HepG2 (cell line): ENCODE measurements around the gene NAA38. TPM values are rescaled to one million over a fixed set of nuclear protein-coding genes. Genes with fewer than 3 reads are reported as not detected.

ENCODE experiments used
- CREB1 ChIP-seq, 2 experiments: fragments of 450-650 bp in 1 of 2; IDR thresholded peaks; 2 replicates each; pipeline ENCODE4 v1.6.1; 2016 to 2017; ENCODE audit warnings: control low read depth in 1 of 2, mild to moderate bottlenecking in 1 of 2, missing compliant biosample characterization in 1 of 2, missing genetic modification characterization in 1 of 2
- IKZF5 ChIP-seq: IDR thresholded peaks from 2 replicates; pipeline ENCODE4 v1.6.1; 2018; ENCODE audit warnings: missing genetic modification reagents, mild to moderate bottlenecking, missing compliant biosample characterization
- JDP2 ChIP-seq: sonication (generic); formaldehyde crosslinking; IDR thresholded peaks from 2 replicates; pipeline ENCODE4 v1.8.1; 2022; ENCODE audit warnings: missing genetic modification reagents, borderline replicate concordance
- NFAT5 ChIP-seq: sonication (generic); formaldehyde crosslinking; IDR thresholded peaks from 2 replicates; pipeline ENCODE4 v1.4.0; 2020; ENCODE audit warnings: missing genetic modification reagents
- NRL ChIP-seq: sonication (generic); formaldehyde crosslinking; IDR thresholded peaks from 2 replicates; pipeline ENCODE4 v1.5.0; 2020; ENCODE audit warnings: missing genetic modification reagents, mild to moderate bottlenecking, moderate library complexity, borderline replicate concordance
- PRDM10 ChIP-seq: sonication (generic); formaldehyde crosslinking; IDR thresholded peaks from 2 replicates; pipeline ENCODE4 v1.4.0; 2020; ENCODE audit warnings: low read depth, missing genetic modification reagents
- RFX5 ChIP-seq: IDR thresholded peaks from 2 replicates; pipeline ENCODE4 v1.6.1; 2011; ENCODE audit warnings: low read depth, low read length, improper control_type of control experiment
- RNF2 ChIP-seq: fragments of 450-650 bp; conservative IDR thresholded peaks from 2 replicates; pipeline ENCODE4 v1.6.1; 2016; ENCODE audit warnings: low read depth
- SETDB1 ChIP-seq: sonication (generic); formaldehyde crosslinking; IDR thresholded peaks from 2 replicates; pipeline ENCODE4 v1.5.1; 2020; ENCODE audit warnings: missing genetic modification reagents, mild to moderate bottlenecking, borderline replicate concordance
- SNRNP70 ChIP-seq: fragments of 200-400 bp; formaldehyde crosslinking; IDR thresholded peaks from 2 replicates; pipeline ENCODE4 v1.6.1; 2017; ENCODE audit warnings: mild to moderate bottlenecking, low read depth, low read length, moderate library complexity
- SUZ12 ChIP-seq: fragments of 150-350 bp; IDR thresholded peaks from 2 replicates; pipeline ENCODE4 v1.6.1; 2014; ENCODE audit warnings: low read depth, low read length
- TOE1 ChIP-seq: sonication (generic); formaldehyde crosslinking; IDR thresholded peaks from 2 replicates; pipeline ENCODE4 v1.4.0; 2020; ENCODE audit warnings: mild to moderate bottlenecking, missing genetic modification reagents
- ZBTB42 ChIP-seq: sonication (generic); formaldehyde crosslinking; IDR thresholded peaks from 2 replicates; pipeline ENCODE4 v1.5.0; 2020; ENCODE audit warnings: mild to moderate bottlenecking, missing genetic modification reagents
- ZNF460 ChIP-seq: sonication (generic); formaldehyde crosslinking; IDR thresholded peaks from 2 replicates; pipeline ENCODE4 v1.5.1; 2020; ENCODE audit warnings: missing genetic modification reagents, mild to moderate bottlenecking, borderline replicate concordance
- ZNF674 ChIP-seq: sonication (generic); formaldehyde crosslinking; IDR thresholded peaks from 2 replicates; pipeline ENCODE4 v1.5.0; 2020; ENCODE audit warnings: low read depth, mild to moderate bottlenecking, missing genetic modification reagents
- ZNF773 ChIP-seq: sonication (generic); formaldehyde crosslinking; IDR thresholded peaks from 2 replicates; pipeline ENCODE4 v1.4.0; 2020; ENCODE audit warnings: missing genetic modification reagents, borderline replicate concordance
- polyA plus RNA-seq, 8 experiments: library from polyadenylated mRNA; depleted of rRNA in 3 of 8; stranded (reverse) in 7 of 8; unstranded in 1 of 8; fragments of >200 nt; fragmentation: Illumina TruSeq in 4 of 8; extraction: Trizol in 4 of 8; gene quantifications; 2 replicates each; pipeline versions ENCODE4 v1.2.1 to v1.2.3, GENCODE V29; 2011 to 2016; ENCODE audit warnings: low read depth in 4 of 8, missing spikeins in 1 of 8, mixed read lengths in 1 of 8; ENCODE audit not compliant: insufficient read depth in 1 of 8
- total RNA-seq, 5 experiments: library from RNA; depleted of rRNA; stranded (reverse); fragments of >200 nt; fragmentation: Illumina TruSeq; extraction: Trizol; gene quantifications; 2 replicates each; pipeline ENCODE4 v1.2.3, GENCODE V29; 2016; ENCODE audit warnings: low read depth in 1 of 5

NAA38 gene
- total and polyA plus RNA-seq, 2 of the 13 experiments (the other 11 are each of a cell fraction or from before 2014, with no cell fraction given) = 46.9 to 91.6 TPM

- no peak; the same call in 1 of the 2 replicates for TF ChIP-seq ZNF773
- no peak for TF ChIP-seq IKZF5 (CRISPR knock-in tag)
- no peak for TF ChIP-seq SETDB1 (CRISPR knock-in tag)
- peak; percentile 91 for TF ChIP-seq RFX5
- no peak for TF ChIP-seq NRL
- no peak for TF ChIP-seq SNRNP70
- peak; percentile 88 for TF ChIP-seq CREB1 (IDR thresholded peaks at IDR 0.05)
- TF ChIP-seq CREB1 (CRISPR knock-in tag; IDR thresholded peaks at IDR 0.05) = peak; percentile 90
- no peak for TF ChIP-seq ZBTB42 (CRISPR knock-in tag)
- no peak for TF ChIP-seq TOE1 (CRISPR knock-in tag)
- no peak for TF ChIP-seq SUZ12
- TF ChIP-seq RNF2 = no peak
- TF ChIP-seq NFAT5 (CRISPR knock-in tag) = no peak
- no peak for TF ChIP-seq JDP2
- no peak for TF ChIP-seq ZNF674 (CRISPR knock-in tag)
- TF ChIP-seq ZNF460 = no peak
- no peak for TF ChIP-seq PRDM10 (CRISPR knock-in tag)
Measured at GRCh38 chr17:7834957-7835813, 22.2 kb downstream of the NAA38 start (continued).
